Measurements from ENCODE around the gene NNAT. TPM values are rescaled to one million over a fixed set of nuclear protein-coding genes. Genes with fewer than 3 reads are reported as not detected.

Gene NNAT
- polyA plus RNA-seq, 1 donor: 75.8 TPM

DNA sequence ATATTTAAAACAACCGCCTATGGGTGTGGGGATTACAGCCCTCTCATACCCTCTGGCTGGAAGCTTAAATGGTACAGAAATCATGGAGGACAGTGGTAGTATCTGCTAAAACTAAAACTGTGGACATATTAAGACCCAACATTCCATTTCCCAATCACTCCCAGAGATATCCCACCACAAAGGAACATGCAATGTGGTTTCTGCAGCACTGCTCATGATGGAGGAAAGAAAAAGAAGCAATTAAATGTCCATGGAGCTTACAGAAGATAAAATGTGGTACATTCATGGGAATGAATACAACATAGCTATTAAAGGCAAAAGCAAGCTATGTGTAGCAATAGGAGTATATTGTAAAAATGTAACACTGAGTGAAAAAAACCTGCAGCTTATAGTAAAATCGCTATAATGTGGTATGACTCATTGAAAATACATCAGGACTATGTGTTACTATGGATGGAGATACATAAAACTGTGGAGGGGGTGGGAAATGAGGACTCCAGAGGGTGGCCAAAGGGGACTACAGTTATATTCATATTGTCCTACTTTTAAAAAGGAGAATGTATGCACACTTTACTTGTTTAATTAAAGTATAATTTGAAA, 22.9 kb upstream of the NNAT start:
- H3K4me3 ChIP-seq (ENCODE audit: low read length): no peak overlapping the region
- H3K9me3 ChIP-seq (ENCODE audit: control insufficient read depth, low read depth, low read length): no peaks in the 10 kb centered on the region
- DNase-seq: no peak
- peaks cover 8% of the 10 kb centered on the region for H3K36me3 ChIP-seq (ENCODE audit: control insufficient read depth, insufficient read depth, low read length)
- no peak overlapping the region for H3K27ac ChIP-seq (ENCODE audit: low read length)
- no peaks in the 10 kb centered on the region for H3K4me1 ChIP-seq (ENCODE audit: control insufficient read depth, insufficient read depth, low read length)
- WGBS (ENCODE audit: insufficient coverage, low lambda C conversion rate): 93% methylated on average over 2 of the region's 2 CpGs
- no peaks in the 10 kb centered on the region for H3K27me3 ChIP-seq (ENCODE audit: control insufficient read depth, insufficient read depth, low read length)

DNA sequence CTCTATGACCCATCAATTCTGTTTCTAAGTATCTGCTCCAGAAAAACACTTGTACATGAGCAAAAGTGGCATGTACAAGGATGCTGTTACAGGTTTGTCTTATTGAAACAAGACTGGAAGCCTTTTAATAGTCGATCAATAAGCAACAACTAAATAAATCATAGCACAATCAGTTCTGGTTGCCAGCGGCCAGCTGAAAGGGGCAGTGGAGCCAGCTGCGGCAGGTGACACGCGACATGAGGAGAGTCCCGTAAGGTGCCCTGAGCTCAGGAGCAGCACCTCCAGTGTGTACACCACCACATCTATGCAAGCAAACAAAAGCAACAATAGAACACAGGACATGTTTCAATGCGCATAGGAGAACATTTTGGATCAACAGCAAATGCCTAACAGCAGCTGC, 20.7 kb upstream of the NNAT start:
- no CpG with 5 or more reads among the region's 7 CpGs for WGBS (ENCODE audit: insufficient coverage, low lambda C conversion rate)

DNA sequence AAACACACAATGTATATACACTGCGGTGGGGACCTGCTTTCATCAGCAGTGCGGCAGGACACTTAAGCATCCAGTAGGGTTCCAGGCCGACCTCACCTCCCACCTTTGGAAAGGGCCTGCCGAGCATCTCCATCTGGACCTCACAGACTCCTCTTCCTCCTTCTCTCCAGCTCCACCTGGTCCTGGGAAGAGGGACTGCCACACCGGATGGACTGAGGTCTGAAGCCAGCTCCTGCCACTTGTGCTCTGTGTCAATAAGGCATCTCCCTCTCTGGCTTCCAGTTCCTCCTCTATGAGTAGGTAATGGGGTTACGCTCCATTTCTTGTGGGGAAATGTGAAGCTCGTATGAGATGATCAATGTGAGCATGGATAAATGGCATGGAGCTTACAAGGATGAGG, 19.1 kb upstream of the NNAT start:
- no peaks in the 10 kb centered on the region for H3K27me3 ChIP-seq (ENCODE audit: control insufficient read depth, insufficient read depth, low read length)
- H3K27ac ChIP-seq (ENCODE audit: low read length): no peak overlapping the region
- no peak overlapping the region for H3K4me3 ChIP-seq (ENCODE audit: low read length)
- DNase-seq: no peak
- H3K36me3 ChIP-seq (ENCODE audit: control insufficient read depth, insufficient read depth, low read length): peaks cover 5% of the 10 kb centered on the region
- H3K4me1 ChIP-seq (ENCODE audit: control insufficient read depth, insufficient read depth, low read length): peaks cover 7% of the 10 kb centered on the region
- H3K9me3 ChIP-seq (ENCODE audit: control insufficient read depth, low read depth, low read length): no peaks in the 10 kb centered on the region
- 100% methylated on average over 1 of the region's 7 CpGs for whole genome bisulfite sequencing (ENCODE audit: insufficient coverage, low lambda C conversion rate)

More for the DNA sequence above, 20.7 kb upstream of the NNAT start:
- Histone ChIP-seq H3K27me3 (ENCODE audit: control insufficient read depth, insufficient read depth, low read length) (no peaks in the 10 kb centered on the region), H3K4me1 (ENCODE audit: control insufficient read depth, insufficient read depth, low read length) (no peaks in the 10 kb centered on the region), H3K27ac (ENCODE audit: low read length) (no peak overlapping the region), H3K4me3 (ENCODE audit: low read length) (no peak overlapping the region), H3K9me3 (ENCODE audit: control insufficient read depth, low read depth, low read length) (no peaks in the 10 kb centered on the region), H3K36me3 (ENCODE audit: control insufficient read depth, insufficient read depth, low read length) (peaks cover 5% of the 10 kb centered on the region)
- DNase-seq: no peak

DNA sequence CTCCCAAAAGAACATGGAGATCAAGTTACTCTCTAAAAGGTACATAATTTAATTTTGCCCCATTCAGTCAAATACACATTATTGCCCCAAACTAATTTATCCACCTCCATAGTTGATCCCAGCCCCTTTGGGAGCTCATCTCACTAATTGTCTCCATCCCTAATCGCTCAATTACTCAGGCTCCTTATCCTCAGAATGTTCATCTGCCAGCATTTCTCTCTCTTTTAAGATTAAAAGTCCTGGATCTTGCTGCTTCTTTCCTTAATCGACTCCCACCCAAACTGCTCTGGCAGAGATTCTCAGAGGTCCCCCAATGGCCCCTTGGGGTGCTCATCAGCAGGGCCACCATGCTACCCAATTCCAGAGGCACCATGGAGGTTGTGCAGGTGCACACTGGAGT, 18.4 kb upstream of the NNAT start:
- no peak overlapping the region for H3K4me3 ChIP-seq (ENCODE audit: low read length)
- H3K36me3 ChIP-seq (ENCODE audit: control insufficient read depth, insufficient read depth, low read length): peaks cover 5% of the 10 kb centered on the region
- H3K27me3 ChIP-seq (ENCODE audit: control insufficient read depth, insufficient read depth, low read length): no peaks in the 10 kb centered on the region
- no CpG with 5 or more reads among the region's 2 CpGs for WGBS (ENCODE audit: insufficient coverage, low lambda C conversion rate)
- H3K27ac ChIP-seq (ENCODE audit: low read length): no peak overlapping the region
- H3K4me1 ChIP-seq (ENCODE audit: control insufficient read depth, insufficient read depth, low read length): peaks cover 7% of the 10 kb centered on the region
- H3K9me3 ChIP-seq (ENCODE audit: control insufficient read depth, low read depth, low read length): no peaks in the 10 kb centered on the region
- no peak for DNase-seq

- no peak overlapping the region for H3K4me3 ChIP-seq (ENCODE audit: low read length)
- no peak for DNase-seq
- no CpG with 5 or more reads among the region's 3 CpGs for WGBS (ENCODE audit: insufficient coverage, low lambda C conversion rate)
- no peaks in the 10 kb centered on the region for H3K27me3 ChIP-seq (ENCODE audit: control insufficient read depth, insufficient read depth, low read length)
- H3K36me3 ChIP-seq (ENCODE audit: control insufficient read depth, insufficient read depth, low read length): peaks cover 5% of the 10 kb centered on the region
- no peak overlapping the region for H3K27ac ChIP-seq (ENCODE audit: low read length)
- H3K4me1 ChIP-seq (ENCODE audit: control insufficient read depth, insufficient read depth, low read length): peaks cover 7% of the 10 kb centered on the region
- no peaks in the 10 kb centered on the region for H3K9me3 ChIP-seq (ENCODE audit: control insufficient read depth, low read depth, low read length)
These were observed 17.7 kb upstream of the NNAT start for GRCh38 chr20:37503256-37503927.

DNA sequence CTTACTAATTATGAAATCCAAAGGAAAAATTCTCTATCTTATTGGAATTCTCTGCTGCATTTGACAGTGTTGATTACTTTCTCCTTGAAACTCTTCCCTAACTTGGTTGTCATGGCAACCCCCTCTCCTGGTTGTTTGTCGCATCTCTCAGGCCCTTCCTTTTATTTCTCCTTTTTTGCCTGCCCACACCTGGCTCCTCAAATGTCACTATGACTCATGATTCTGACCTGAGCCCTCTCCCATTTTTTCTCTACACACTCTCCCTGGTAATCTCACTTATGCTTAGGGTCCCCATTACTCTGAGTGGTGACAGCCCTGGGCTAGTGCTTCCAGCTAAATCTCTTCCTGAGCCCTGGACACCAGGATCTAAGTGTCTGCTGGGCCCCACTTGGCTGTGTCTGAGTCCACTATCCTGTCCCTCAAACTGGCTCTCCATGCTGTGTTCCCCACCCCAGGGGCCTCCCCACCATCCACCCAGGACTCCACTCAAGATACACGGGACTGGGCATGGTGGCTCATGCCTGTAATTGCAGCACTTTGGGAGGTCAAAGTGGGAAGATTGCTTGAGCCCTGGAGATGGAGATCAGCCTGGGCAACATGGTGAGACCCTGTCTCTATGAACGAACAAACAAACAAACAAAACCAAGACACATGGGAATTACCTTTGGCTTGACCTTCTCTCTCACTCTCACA, 16.5 kb upstream of the NNAT start:
- peaks cover 13% of the 10 kb centered on the region for H3K36me3 ChIP-seq (ENCODE audit: control insufficient read depth, insufficient read depth, low read length)
- DNase-seq: no peak
- H3K4me3 ChIP-seq (ENCODE audit: low read length): no peak overlapping the region
- no peaks in the 10 kb centered on the region for H3K9me3 ChIP-seq (ENCODE audit: control insufficient read depth, low read depth, low read length)
- H3K27ac ChIP-seq (ENCODE audit: low read length): no peak overlapping the region
- 50% methylated on average over 2 of the region's 3 CpGs for WGBS (ENCODE audit: insufficient coverage, low lambda C conversion rate)
- no peaks in the 10 kb centered on the region for H3K27me3 ChIP-seq (ENCODE audit: control insufficient read depth, insufficient read depth, low read length)
- H3K4me1 ChIP-seq (ENCODE audit: control insufficient read depth, insufficient read depth, low read length): peaks cover 7% of the 10 kb centered on the region

DNA sequence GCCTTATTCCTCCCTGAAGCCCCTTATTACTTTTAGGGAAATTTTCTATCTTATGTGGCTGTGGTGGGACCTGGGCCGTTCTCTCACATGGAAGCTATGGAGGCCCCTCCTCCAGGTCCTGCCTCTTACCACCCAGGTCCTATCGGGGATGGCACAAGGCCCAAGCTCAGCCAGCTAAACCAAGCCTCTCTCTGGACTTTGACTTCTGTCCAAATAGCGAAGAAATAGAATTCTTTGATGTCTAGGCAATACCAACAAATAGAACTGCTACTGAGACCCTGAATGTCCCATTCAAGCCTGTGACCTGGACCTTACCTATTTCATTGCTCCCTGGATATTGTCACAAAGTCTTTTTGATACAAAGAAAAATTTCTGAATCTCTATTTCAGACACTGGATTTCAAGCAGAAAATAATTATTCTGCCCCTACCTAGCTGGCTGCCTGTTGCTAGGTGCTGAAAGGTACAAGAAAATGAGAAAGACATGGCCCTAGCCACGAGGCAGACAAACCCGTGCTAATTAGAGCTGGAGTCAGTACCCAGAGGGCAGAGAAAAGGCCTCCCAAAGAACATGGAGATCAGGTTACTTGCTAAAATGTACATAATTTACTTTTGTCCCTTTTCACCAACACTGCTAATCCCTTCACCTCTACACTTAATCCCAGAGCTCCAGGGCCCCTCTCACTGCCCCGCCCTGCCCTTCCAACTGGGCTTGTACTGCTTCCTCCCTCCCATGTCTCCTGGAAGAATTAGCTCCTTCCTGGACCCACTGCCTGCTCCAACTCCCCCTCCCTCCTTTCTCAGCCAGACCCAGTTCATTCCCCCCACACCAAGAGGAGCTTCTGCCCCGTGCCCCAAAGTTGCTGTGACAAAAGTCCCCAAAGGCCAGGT, 15.5 kb upstream of the NNAT start:
- no peak overlapping the region for H3K4me3 ChIP-seq (ENCODE audit: low read length)
- H3K9me3 ChIP-seq (ENCODE audit: control insufficient read depth, low read depth, low read length): no peaks in the 10 kb centered on the region
- no CpG with 5 or more reads among the region's 7 CpGs for WGBS (ENCODE audit: insufficient coverage, low lambda C conversion rate)
- H3K27me3 ChIP-seq (ENCODE audit: control insufficient read depth, insufficient read depth, low read length): no peaks in the 10 kb centered on the region
- no peak overlapping the region for H3K27ac ChIP-seq (ENCODE audit: low read length)
- peaks cover 7% of the 10 kb centered on the region for H3K4me1 ChIP-seq (ENCODE audit: control insufficient read depth, insufficient read depth, low read length)
- DNase-seq: no peak
- peaks cover 13% of the 10 kb centered on the region for H3K36me3 ChIP-seq (ENCODE audit: control insufficient read depth, insufficient read depth, low read length)

DNA sequence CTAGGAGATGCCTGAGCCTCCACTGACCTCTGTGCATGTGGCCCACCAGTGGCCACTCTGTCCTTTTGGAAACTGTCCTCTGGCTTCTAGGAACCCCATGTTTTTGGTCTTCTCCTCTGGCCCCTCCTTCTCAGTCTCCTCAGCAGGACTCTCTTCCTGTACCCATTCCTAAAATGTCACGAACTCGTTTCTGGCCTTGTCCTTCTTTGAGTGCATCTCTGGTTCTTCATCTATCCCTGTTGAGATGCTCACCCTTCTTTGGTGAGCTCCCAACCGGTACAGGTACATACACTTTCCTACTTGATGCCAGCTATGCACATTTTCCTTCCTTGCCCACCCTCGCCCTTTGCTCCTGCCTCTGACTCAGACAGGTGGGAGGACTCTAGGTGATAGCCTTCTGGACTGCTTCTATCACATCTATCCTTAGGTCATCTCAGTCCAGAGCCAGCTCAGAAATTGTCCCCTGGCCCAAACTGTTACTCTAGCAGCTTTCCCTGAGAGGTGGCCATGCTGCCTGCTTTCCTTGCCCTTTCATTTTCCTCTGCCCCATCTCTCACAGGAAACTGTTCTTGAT, 14.8 kb upstream of the NNAT start:
- H3K27ac ChIP-seq (ENCODE audit: low read length): no peak overlapping the region
- H3K27me3 ChIP-seq (ENCODE audit: control insufficient read depth, insufficient read depth, low read length): no peaks in the 10 kb centered on the region
- DNase-seq: peak in 1 of 2 donors; percentile 47
- WGBS (ENCODE audit: insufficient coverage, low lambda C conversion rate): 92% methylated on average over 2 of the region's 4 CpGs
- H3K9me3 ChIP-seq (ENCODE audit: control insufficient read depth, low read depth, low read length): no peaks in the 10 kb centered on the region
- H3K36me3 ChIP-seq (ENCODE audit: control insufficient read depth, insufficient read depth, low read length): peaks cover 19% of the 10 kb centered on the region
- H3K4me3 ChIP-seq (ENCODE audit: low read length): no peak overlapping the region
- peaks cover 7% of the 10 kb centered on the region for H3K4me1 ChIP-seq (ENCODE audit: control insufficient read depth, insufficient read depth, low read length)

DNA sequence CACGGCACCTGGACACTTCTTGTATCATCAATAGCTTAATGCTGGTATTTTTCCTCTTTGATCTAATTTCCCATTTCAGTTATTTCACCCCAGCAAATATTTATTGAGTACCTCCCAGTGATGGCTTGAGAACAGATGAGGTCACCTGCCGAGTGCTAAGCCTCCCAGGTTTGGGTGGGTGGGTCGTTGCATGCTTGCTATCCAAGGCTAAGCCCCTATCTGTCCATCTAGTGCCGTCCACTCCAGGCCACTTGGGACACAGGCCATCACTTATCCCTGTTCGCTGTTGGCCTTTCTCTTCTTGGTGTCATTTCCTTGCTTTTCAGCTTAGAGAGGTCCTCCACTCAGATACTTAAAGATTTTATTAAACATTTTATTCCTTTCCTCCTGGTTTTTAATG, 10.8 kb upstream of the NNAT start:
- H3K36me3 ChIP-seq (ENCODE audit: control insufficient read depth, insufficient read depth, low read length): peaks cover 50% of the 10 kb centered on the region
- DNase-seq: no peak
- no CpG with 5 or more reads among the region's 5 CpGs for WGBS (ENCODE audit: insufficient coverage, low lambda C conversion rate)
- H3K4me1 ChIP-seq (ENCODE audit: control insufficient read depth, insufficient read depth, low read length): peaks cover 7% of the 10 kb centered on the region
- H3K27ac ChIP-seq (ENCODE audit: low read length): no peak overlapping the region
- H3K9me3 ChIP-seq (ENCODE audit: control insufficient read depth, low read depth, low read length): no peaks in the 10 kb centered on the region
- no peaks in the 10 kb centered on the region for H3K27me3 ChIP-seq (ENCODE audit: control insufficient read depth, insufficient read depth, low read length)
- H3K4me3 ChIP-seq (ENCODE audit: low read length): no peak overlapping the region
